Ascending aorta (tissue), 2 donors: ENCODE measurements around the gene NHERF2. TPM values are rescaled to one million over a fixed set of nuclear protein-coding genes. Genes with fewer than 3 reads are reported as not detected.

Experiments used
- DNase-seq, 2 donors: peaks; one replicate each; pipeline ENCODE4 v3.0.0-alpha.2; 2019; ENCODE audit warnings: low spot score in 2 of 2
- H3K27ac ChIP-seq, 2 donors: fragments of 200-600 bp; sonication (generic); one replicate each; pipeline ENCODE4 v1.5.1; 2016 to 2017; ENCODE audit warnings: mild to moderate bottlenecking in 1 of 2
- H3K27me3 ChIP-seq: fragments of 200-600 bp; sonication (generic); one replicate; pipeline ENCODE4 v1.5.1; 2017
- H3K36me3 ChIP-seq, 2 donors: fragments of 200-600 bp; sonication (generic); one replicate each; pipeline ENCODE4 v1.5.1; 2016
- H3K4me1 ChIP-seq, 2 donors: fragments of 200-600 bp; sonication (generic); one replicate each; pipeline ENCODE4 v1.5.1; 2016 to 2017; ENCODE audit warnings: mild to moderate bottlenecking in 1 of 2
- H3K4me3 ChIP-seq, 2 donors: fragments of 200-600 bp; sonication (generic); one replicate each; pipeline ENCODE4 v1.5.1; 2016 to 2017; ENCODE audit warnings: mild to moderate bottlenecking in 1 of 2
- H3K9me3 ChIP-seq, 2 donors: fragments of 200-600 bp; sonication (generic); one replicate each; pipeline ENCODE4 v1.5.1; 2016
- CTCF ChIP-seq, 3 experiments: fragments of 200-600 bp in 2 of 3; fragments of 450-650 bp in 1 of 3; sonication (generic) in 2 of 3; IDR thresholded peaks; one replicate each; pipeline ENCODE4 v1.5.1; 2016 to 2019; ENCODE audit warnings: antibody characterized with exemption in 3 of 3, mild to moderate bottlenecking in 1 of 3, moderate library complexity in 1 of 3
- intact Hi-C: fragments of 100-400 bp; cut with DNase I; formaldehyde crosslinking; loops from one replicate; pipeline ENCODE4 v1.15.1; 2023
- total RNA-seq: library from RNA; depleted of rRNA; stranded (reverse); fragments of >200 nt; gene quantifications from one replicate; pipeline ENCODE4 v1.1.0, GENCODE V29; 2016

The NHERF2 gene
- total RNA-seq, 1 donor from 2014 or later, result 123 TPM

- Histone ChIP-seq H3K27ac (peak overlapping the region; percentile 25 to 51), H3K4me1 (peaks cover 16 to 32% of the 10 kb centered on the region in 2 donors), H3K4me3 (no peak overlapping the region)
Observed at GRCh38 chr16:2038382-2039231, 11.9 kb downstream of the NHERF2 start.

GRCh38 chr16:2039274-2040031 lies 12.8 kb downstream of the NHERF2 start:
- peaks cover 4 to 15% of the 10 kb centered on the region in 2 donors for H3K36me3 ChIP-seq
- no peak for TF ChIP-seq CTCF (IDR thresholded peaks at IDR 0.05)
- H3K9me3 ChIP-seq, result no peaks in the 10 kb centered on the region
- intact Hi-C loops, result no loop called here
- peaks cover 16 to 31% of the 10 kb centered on the region in 2 donors for H3K4me1 ChIP-seq
- H3K27ac ChIP-seq, result peak overlapping the region; percentile 25 to 51
- no peak for DNase-seq
- no peak overlapping the region for H3K4me3 ChIP-seq
- H3K27me3 ChIP-seq, result no peaks in the 10 kb centered on the region

More at GRCh38 chr16:2038382-2039231, 11.9 kb downstream of the NHERF2 start:
- TF ChIP-seq CTCF (IDR thresholded peaks at IDR 0.05), result no peak
- Histone ChIP-seq H3K27me3 (no peaks in the 10 kb centered on the region), H3K36me3 (peaks cover 4 to 15% of the 10 kb centered on the region in 2 donors), H3K9me3 (no peaks in the 10 kb centered on the region)
- intact Hi-C loops, result no loop called here
- DNase-seq, result no peak

GRCh38 chr16:2040041-2040786 lies 13.5 kb downstream of the NHERF2 start:
- no peak for DNase-seq
- Histone ChIP-seq H3K27ac (peak overlapping the region; percentile 15 to 51), H3K27me3 (no peaks in the 10 kb centered on the region), H3K4me3 (no peak overlapping the region), H3K9me3 (no peaks in the 10 kb centered on the region), H3K4me1 (peaks cover 11 to 24% of the 10 kb centered on the region in 2 donors), H3K36me3 (peaks cover 4 to 15% of the 10 kb centered on the region in 2 donors)
- no peak for TF ChIP-seq CTCF (IDR thresholded peaks at IDR 0.05)
- intact Hi-C loops, result no loop called here

GRCh38 chr16:2040787-2041522 lies 14.3 kb downstream of the NHERF2 start:
- H3K9me3 ChIP-seq, result no peaks in the 10 kb centered on the region
- DNase-seq, result no peak
- H3K4me1 ChIP-seq, result peaks cover 5 to 17% of the 10 kb centered on the region in 2 donors
- intact Hi-C loops, result no loop called here
- TF ChIP-seq CTCF (IDR thresholded peaks at IDR 0.05), result no peak
- no peaks in the 10 kb centered on the region for H3K27me3 ChIP-seq
- no peak overlapping the region for H3K4me3 ChIP-seq
- H3K27ac ChIP-seq, result no peak overlapping the region
- H3K36me3 ChIP-seq, result peaks cover 4 to 15% of the 10 kb centered on the region in 2 donors
